Subcutaneous adipose tissue (tissue), 4 donors: ENCODE measurements around the gene IFTAP. TPM values are rescaled to one million over a fixed set of nuclear protein-coding genes. Genes with fewer than 3 reads are reported as not detected.

Source experiments
- total RNA-seq, 4 donors: library from RNA; depleted of rRNA; stranded (reverse); fragments of >200 nt; gene quantifications; one replicate each; pipeline ENCODE4 v1.1.0, GENCODE V29; 2016
- TF ChIP-seq, protein P1 (sequence below): fragments of 450-650 bp; IDR thresholded peaks from one replicate; pipeline ENCODE4 v1.5.1; 2016; ENCODE audit warnings: low read depth, mild to moderate bottlenecking, control low read depth, antibody characterized with exemption, moderate library complexity

Gene IFTAP
- 10 to 100 TPM; 18.3 to 22.8 (median 20.6) TPM for total RNA-seq

DNA sequence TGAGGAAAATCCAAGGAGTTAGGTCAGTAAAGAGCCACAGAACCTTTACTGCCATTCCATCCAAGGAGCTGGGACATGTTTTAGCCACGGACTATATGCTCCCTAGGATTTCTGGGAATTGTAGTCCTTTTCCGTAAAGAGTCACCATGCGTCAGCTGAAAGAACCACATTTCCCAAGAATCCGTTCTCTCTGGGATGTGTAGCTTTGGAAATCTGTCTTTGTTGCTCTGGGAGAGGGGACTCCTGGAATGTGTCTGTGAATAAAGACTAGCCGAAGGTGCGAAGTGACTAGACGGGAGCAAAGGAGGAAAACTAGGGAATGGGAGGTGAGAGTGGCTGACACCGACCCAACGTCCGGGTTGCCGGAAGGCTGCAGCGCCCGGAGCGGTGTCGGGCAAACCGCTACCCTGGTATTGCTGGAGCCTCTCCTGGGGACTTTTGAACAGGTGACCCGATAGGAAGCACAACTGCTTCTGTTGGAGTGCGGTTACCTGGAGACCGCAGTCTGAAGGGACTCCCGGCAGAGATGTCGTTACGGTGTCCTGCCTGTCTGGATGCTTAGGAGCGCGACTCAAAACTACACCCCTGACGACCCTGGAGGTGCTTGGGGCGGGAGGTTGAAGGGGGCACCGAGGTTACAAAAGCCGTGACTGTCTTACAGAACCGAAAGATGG is at the start of gene IFTAP:
Gene IFTAP, plus strand, starts transcription at position 187 of the 674 bp plus-strand sequence. CDS start 15,602 bp downstream, outside the sequence.
- TF ChIP-seq, protein P1, sequence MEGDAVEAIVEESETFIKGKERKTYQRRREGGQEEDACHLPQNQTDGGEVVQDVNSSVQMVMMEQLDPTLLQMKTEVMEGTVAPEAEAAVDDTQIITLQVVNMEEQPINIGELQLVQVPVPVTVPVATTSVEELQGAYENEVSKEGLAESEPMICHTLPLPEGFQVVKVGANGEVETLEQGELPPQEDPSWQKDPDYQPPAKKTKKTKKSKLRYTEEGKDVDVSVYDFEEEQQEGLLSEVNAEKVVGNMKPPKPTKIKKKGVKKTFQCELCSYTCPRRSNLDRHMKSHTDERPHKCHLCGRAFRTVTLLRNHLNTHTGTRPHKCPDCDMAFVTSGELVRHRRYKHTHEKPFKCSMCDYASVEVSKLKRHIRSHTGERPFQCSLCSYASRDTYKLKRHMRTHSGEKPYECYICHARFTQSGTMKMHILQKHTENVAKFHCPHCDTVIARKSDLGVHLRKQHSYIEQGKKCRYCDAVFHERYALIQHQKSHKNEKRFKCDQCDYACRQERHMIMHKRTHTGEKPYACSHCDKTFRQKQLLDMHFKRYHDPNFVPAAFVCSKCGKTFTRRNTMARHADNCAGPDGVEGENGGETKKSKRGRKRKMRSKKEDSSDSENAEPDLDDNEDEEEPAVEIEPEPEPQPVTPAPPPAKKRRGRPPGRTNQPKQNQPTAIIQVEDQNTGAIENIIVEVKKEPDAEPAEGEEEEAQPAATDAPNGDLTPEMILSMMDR: no peak

DNA sequence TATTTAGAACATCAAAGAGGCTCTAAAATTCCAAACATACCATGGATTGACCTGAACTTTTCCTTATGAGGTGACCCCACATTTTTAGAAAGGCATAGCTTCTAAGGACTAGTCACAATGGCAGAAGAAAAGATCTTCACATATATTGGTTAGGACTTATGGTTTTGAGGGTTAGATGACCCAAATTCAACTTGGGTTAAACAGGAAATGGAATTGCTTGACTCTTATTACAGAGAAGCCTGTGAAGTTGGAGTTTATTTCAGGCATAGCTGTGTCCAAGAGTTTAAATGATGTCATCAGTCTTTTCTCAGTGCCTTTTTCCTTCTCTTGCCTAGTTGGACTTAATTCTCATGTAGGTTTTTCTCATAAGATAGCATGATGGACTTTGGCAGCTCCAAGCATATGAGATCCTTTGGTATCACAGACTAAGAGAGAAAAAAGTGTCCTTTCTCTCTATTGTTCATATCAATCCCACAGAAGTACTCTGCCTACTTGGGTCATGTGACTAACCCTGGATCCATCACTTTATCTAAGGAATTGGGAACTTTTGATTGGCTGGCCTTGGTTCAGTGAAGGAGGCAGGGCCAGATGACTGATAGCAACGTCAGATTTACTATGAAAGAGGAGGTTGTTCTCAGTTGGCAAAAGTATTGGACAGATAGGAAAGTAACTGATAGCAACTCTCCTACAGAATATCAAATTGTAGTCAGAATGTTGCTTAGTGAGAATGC is 43.8 kb upstream of the IFTAP start:
- TF ChIP-seq, protein P1: no peak

DNA sequence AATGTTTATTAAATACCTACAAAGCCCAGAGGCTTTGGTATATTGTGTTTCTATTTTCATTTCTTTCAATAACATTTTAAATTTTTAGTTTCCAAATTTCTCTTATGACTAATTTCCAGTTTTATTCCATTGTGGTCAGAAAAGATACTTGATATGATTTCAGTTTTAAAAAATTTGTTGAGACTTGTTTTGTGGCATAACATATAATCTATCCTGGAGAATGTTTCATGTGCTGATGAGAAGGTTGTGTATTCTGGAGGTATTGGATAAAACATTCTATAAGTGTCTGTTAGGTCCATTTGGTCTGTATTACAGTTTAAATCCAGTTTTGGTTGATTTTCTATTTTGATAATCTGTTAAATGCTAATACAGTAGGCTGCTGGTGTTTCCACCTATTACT is 36.3 kb upstream of the IFTAP start:
- TF ChIP-seq, protein P1: no peak

DNA sequence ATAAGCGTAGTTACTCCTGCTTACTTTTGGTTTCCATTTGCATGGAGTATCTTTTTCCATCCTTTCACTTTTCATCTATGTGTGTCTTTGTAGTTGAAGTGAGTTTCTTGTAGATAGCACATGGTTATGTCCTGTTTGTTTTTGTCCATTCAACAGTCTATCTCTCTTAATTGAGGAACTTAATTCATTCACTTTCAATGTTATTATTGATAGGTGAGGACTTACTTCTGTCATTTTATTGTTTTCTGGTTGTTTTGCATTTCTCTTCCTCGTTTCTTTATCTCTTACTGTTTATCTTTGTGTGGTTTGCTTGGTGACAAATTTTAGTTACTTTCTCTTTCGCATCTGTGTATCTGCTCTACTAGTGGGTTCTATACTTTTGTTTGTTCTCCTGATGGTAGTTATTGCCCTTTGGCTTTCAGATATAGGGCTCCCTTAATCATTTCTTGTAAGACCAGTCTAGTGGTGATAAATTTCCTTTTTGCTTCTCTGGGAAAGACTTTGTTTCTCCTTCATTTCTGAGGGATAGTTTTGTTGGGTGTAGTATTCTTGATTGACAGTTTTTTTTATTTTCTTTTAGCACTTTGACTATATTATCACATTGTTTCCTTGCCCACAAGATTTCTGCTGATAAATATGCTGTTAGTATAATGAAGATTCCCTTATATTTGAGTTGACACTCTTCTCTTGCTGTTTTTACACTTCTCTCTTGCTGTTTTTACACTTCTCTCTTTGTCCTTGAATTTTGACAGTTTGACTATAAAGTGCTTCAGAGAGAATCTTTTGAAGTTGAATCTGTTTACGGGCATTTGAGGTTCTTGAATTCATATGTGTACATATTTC is 35.5 kb upstream of the IFTAP start:
- TF ChIP-seq, protein P1: no peak

GRCh38 chr11:36564376-36565030 is 29.8 kb upstream of the IFTAP start:
- TF ChIP-seq, protein P1: no peak

DNA sequence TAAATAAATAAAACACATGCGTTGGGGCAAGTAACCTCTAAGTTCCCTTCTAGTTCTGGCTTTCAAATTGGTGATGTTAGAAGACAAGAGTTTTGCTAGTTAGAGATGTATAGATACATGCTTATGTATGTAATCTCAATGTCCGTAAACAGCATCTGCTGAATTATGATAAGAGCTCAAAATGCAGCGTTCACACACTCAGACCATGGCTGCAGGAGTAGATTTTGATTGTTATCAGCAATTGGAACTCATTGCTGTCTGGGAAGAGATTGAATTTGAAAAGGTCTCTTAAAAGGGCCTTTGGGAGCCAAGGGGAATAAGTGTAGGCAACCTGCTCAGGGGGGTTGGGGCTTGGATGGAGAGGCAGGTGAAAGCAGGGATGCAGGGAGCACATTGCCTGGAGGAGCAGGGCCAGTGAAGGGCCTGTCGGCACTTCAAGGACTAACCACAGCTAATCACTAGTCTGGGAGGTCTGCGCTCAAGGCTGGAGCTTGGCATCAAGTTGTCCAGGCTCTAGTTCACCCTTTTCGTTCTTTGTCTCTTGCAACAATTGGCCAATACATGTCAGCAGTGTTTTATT is 29.2 kb upstream of the IFTAP start:
- TF ChIP-seq, protein P1: no peak
